CD4-positive, alpha-beta T cell (primary cell): Measurements from ENCODE around the gene BTG1. TPM values are rescaled to one million over a fixed set of nuclear protein-coding genes. Genes with fewer than 3 reads are reported as not detected.

Source experiments
- ATAC-seq: fragments of 200-7000 bp; cut with Tn5 transposase; one replicate; pipeline ENCODE4 v1.10.0; 2022; ENCODE audit warnings: mild to moderate bottlenecking; ENCODE audit not compliant: poor library complexity
- CTCF ChIA-PET: fragments of 350-600 bp; sonication (Branson Sonifier 250); formaldehyde crosslinking; loops from one replicate; lab custom pipeline; 2021; ENCODE audit warnings: antibody characterized with exemption, inconsistent platforms; lab: Charles Lee
- POLR2A ChIA-PET: fragments of 350-600 bp; sonication (Branson Sonifier 250); formaldehyde crosslinking; loops from one replicate; lab custom pipeline; 2021; ENCODE audit warnings: antibody characterized with exemption, inconsistent platforms; lab: Charles Lee
- DNase-seq, 14 experiments: peaks; one replicate each; pipeline ENCODE4 v3.0.0-alpha.2; 2013 to 2020; ENCODE audit warnings: mixed read lengths in 2 of 14
- H3K27ac ChIP-seq, 2 donors: one replicate each; pipeline versions ENCODE4 v1.5.1 to v1.7.0; 2013; ENCODE audit warnings: low read length in 2 of 2, low read depth in 1 of 2, mild to moderate bottlenecking in 1 of 2
- H3K27me3 ChIP-seq, 2 experiments: 1 replicate in 1 of 2; 2 replicates in 1 of 2; pipeline versions ENCODE4 v1.6.1 to v1.7.0; 2013; ENCODE audit warnings: low read length in 2 of 2, control low read depth in 1 of 2, mild to moderate bottlenecking in 1 of 2, moderate library complexity in 1 of 2; ENCODE audit not compliant: insufficient read depth in 2 of 2, control insufficient read depth in 1 of 2
- H3K36me3 ChIP-seq: one replicate; pipeline ENCODE4 v1.6.1; 2013; ENCODE audit warnings: low read length, control low read depth; ENCODE audit not compliant: insufficient read depth
- H3K4me1 ChIP-seq: one replicate; pipeline ENCODE4 v1.6.1; 2013; ENCODE audit warnings: low read length, control low read depth; ENCODE audit not compliant: insufficient read depth
- H3K4me3 ChIP-seq: one replicate; pipeline ENCODE4 v1.5.1; 2013; ENCODE audit warnings: mild to moderate bottlenecking, low read length, moderate library complexity
- H3K9me3 ChIP-seq, 2 experiments: 1 replicate in 1 of 2; 2 replicates in 1 of 2; pipeline versions ENCODE4 v1.6.1 to v1.7.0; 2013; ENCODE audit warnings: low read length in 2 of 2, mild to moderate bottlenecking in 2 of 2, control low read depth in 1 of 2, moderate library complexity in 1 of 2; ENCODE audit not compliant: control insufficient read depth in 1 of 2, insufficient read depth in 1 of 2
- H3K27ac Mint-ChIP-seq: one replicate; pipeline ENCODE4 v1.8.0; 2020; ENCODE audit warnings: mixed read lengths
- H3K27me3 Mint-ChIP-seq: one replicate; pipeline ENCODE4 v1.8.0; 2021; ENCODE audit warnings: mixed read lengths
- H3K36me3 Mint-ChIP-seq: one replicate; pipeline ENCODE4 v1.8.0; 2021; ENCODE audit warnings: low read depth, mixed read lengths
- H3K4me1 Mint-ChIP-seq: one replicate; pipeline ENCODE4 v1.8.0; 2021; ENCODE audit warnings: low read depth, mixed read lengths
- H3K4me3 Mint-ChIP-seq: one replicate; pipeline ENCODE4 v1.8.0; 2020; ENCODE audit warnings: mild to moderate bottlenecking, mixed read lengths
- H3K9me3 Mint-ChIP-seq: one replicate; pipeline ENCODE4 v1.8.0; 2020; ENCODE audit warnings: mixed read lengths
- CTCF ChIP-seq: fragments of 200-600 bp; IDR thresholded peaks from one replicate; pipeline ENCODE4 v1.8.0; 2022; ENCODE audit warnings: antibody characterized with exemption, mild to moderate bottlenecking
- intact Hi-C, 2 experiments: fragments of 100-400 bp; cut with DNase I in 1 of 2; cut with micrococcal nuclease in 1 of 2; formaldehyde crosslinking; loops; one replicate each; pipeline versions ENCODE4 v1.15.1 to v1.9.0; 2023 to 2025; cut with DNase I, micrococcal nuclease
- total RNA-seq, 174 experiments: library from RNA in 2 of 174; stranded (reverse) in 2 of 174; gene quantifications; one replicate each; pipeline ENCODE4 v1.2.3 and lab custom pipeline; 2021 to 2026

The BTG1 gene
- total RNA-seq, 2 experiments from 2014 or later = 1,698 to 1,774 TPM

- H3K27ac Mint-ChIP-seq = peak overlapping the region; percentile 58
- Histone ChIP-seq H3K36me3 (no peaks in the 10 kb centered on the region), H3K27ac (no peak overlapping the region), H3K4me3 (no peak overlapping the region), H3K9me3 (peaks cover 0 to 19% of the 10 kb centered on the region in 2 experiments), H3K27me3 (no peaks in the 10 kb centered on the region), H3K4me1 (peaks cover 7% of the 10 kb centered on the region)
- H3K27me3 Mint-ChIP-seq = no peaks in the 10 kb centered on the region
- ChIA-PET CTCF (no interaction called here), POLR2A (interaction anchor here (1.0 to 2.3 kb wide), 6 partner anchors 11 to 277 kb away, joined by 3 to 11 read pairs (median 4); no protein-coding TSS in a partner anchor)
- peaks cover 15% of the 10 kb centered on the region for H3K9me3 Mint-ChIP-seq
- peaks cover 62% of the 10 kb centered on the region for H3K4me1 Mint-ChIP-seq
- intact Hi-C loops = no loop called here
- TF ChIP-seq CTCF = no peak
- H3K36me3 Mint-ChIP-seq = peaks cover 81% of the 10 kb centered on the region
- no peak for DNase-seq
- ATAC-seq = peak; percentile 16
- no peak overlapping the region for H3K4me3 Mint-ChIP-seq
Observed at GRCh38 chr12:92121826-92122225, 23.8 kb downstream of the BTG1 start.

GRCh38 chr12:92118826-92119536, 26.7 kb downstream of the BTG1 start:
- Histone ChIP-seq H3K27ac (no peak overlapping the region), H3K27me3 (no peaks in the 10 kb centered on the region), H3K36me3 (no peaks in the 10 kb centered on the region), H3K9me3 (peaks cover 0 to 19% of the 10 kb centered on the region in 2 experiments), H3K4me3 (no peak overlapping the region), H3K4me1 (peaks cover 6% of the 10 kb centered on the region)
- Mint-ChIP-seq H3K27me3 (no peaks in the 10 kb centered on the region), H3K27ac (peak overlapping the region; percentile 42), H3K4me1 (peaks cover 61% of the 10 kb centered on the region), H3K9me3 (peaks cover 11% of the 10 kb centered on the region), H3K36me3 (peaks cover 71% of the 10 kb centered on the region), H3K4me3 (peak overlapping the region; percentile 67)
- intact Hi-C loops = no loop called here
- no peak for TF ChIP-seq CTCF
- ATAC-seq (no peak), DNase-seq (no peak)
- POLR2A ChIA-PET = interaction anchor here (1.0 to 1.3 kb wide), 4 partner anchors 22 to 88 kb away, joined by 3 to 4 read pairs (median 4); partner anchors contain the start of gene BTG1
- CTCF ChIA-PET = no interaction called here

- H3K27me3 ChIP-seq = no peaks in the 10 kb centered on the region
- peaks cover 0 to 6% of the 10 kb centered on the region in 2 experiments for H3K9me3 ChIP-seq
- ChIA-PET POLR2A (interaction anchor here (0.9 to 3.3 kb wide), 12 partner anchors 8 to 114 kb away, joined by 3 to 19 read pairs (median 6); partner anchors contain the start of gene BTG1), CTCF (interaction anchor here (1.8 kb wide), 1 partner anchor 30 kb away, joined by 5 read pairs; no protein-coding TSS in a partner anchor)
- Mint-ChIP-seq H3K4me1 (peaks cover 68% of the 10 kb centered on the region), H3K4me3 (peak overlapping the region; percentile 70), H3K9me3 (peaks cover 3% of the 10 kb centered on the region), H3K27me3 (no peaks in the 10 kb centered on the region), H3K27ac (peak overlapping the region; percentile 61), H3K36me3 (peaks cover 56% of the 10 kb centered on the region)
- DNase-seq (no peak), ATAC-seq (no peak)
- H3K4me3 ChIP-seq = no peak overlapping the region
- no peak overlapping the region for H3K27ac ChIP-seq
- no peak for TF ChIP-seq CTCF
- intact Hi-C loops = no loop called here
- H3K4me1 ChIP-seq = peaks cover 6% of the 10 kb centered on the region
- H3K36me3 ChIP-seq = no peaks in the 10 kb centered on the region
Observed at GRCh38 chr12:92114834-92115233, 30.8 kb downstream of the BTG1 start.
